ENCODE measurements around the gene RALGPS1. TPM values are rescaled to one million over a fixed set of nuclear protein-coding genes. Genes with fewer than 3 reads are reported as not detected.

The RALGPS1 gene
- polyA plus RNA-seq, 1 experiment: 1.7 TPM

- no peak for TF ChIP-seq CTCF (IDR thresholded peaks at IDR 0.05; ENCODE audit: insufficient read depth, low read depth, low read length)
- DNase-seq (ENCODE audit: low read depth): no peak
- H3K4me3 ChIP-seq (ENCODE audit: low read depth, low read length): no peak overlapping the region
- ChIA-PET POLR2A (no interaction called here), CTCF (interaction anchor here (0.9 kb wide), 1 partner anchor 18 kb away, joined by 3 read pairs; no protein-coding TSS in a partner anchor)
- H3K27me3 ChIP-seq (ENCODE audit: control insufficient read depth, insufficient read depth, low read length): no peaks in the 10 kb centered on the region
- no peaks in the 10 kb centered on the region for H3K36me3 ChIP-seq (ENCODE audit: control insufficient read depth, insufficient read depth, low read length)
These were observed 315.3 kb downstream of the RALGPS1 start for GRCh38 chr9:127229691-127230417.

GRCh38 chr9:127231666-127232065, 317.1 kb downstream of the RALGPS1 start:
- CTCF ChIA-PET: interaction anchor here (1.3 kb wide), 1 partner anchor 13 kb away, joined by 3 read pairs; no protein-coding TSS in a partner anchor
- no peak overlapping the region for H3K4me3 ChIP-seq (ENCODE audit: low read depth, low read length)
- DNase-seq (ENCODE audit: low read depth): no peak
- TF ChIP-seq CTCF (IDR thresholded peaks at IDR 0.05; ENCODE audit: insufficient read depth, low read depth, low read length): no peak
- POLR2A ChIA-PET: no interaction called here
- H3K27me3 ChIP-seq (ENCODE audit: control insufficient read depth, insufficient read depth, low read length): no peaks in the 10 kb centered on the region
- no peaks in the 10 kb centered on the region for H3K36me3 ChIP-seq (ENCODE audit: control insufficient read depth, insufficient read depth, low read length)

- ChIA-PET POLR2A (no interaction called here), CTCF (interaction anchor here (1.3 kb wide), 1 partner anchor 12 kb away, joined by 3 read pairs; no protein-coding TSS in a partner anchor)
- no peak overlapping the region for H3K4me3 ChIP-seq (ENCODE audit: low read depth, low read length)
- H3K36me3 ChIP-seq (ENCODE audit: control insufficient read depth, insufficient read depth, low read length): no peaks in the 10 kb centered on the region
- no peak for TF ChIP-seq CTCF (IDR thresholded peaks at IDR 0.05; ENCODE audit: insufficient read depth, low read depth, low read length)
- no peaks in the 10 kb centered on the region for H3K27me3 ChIP-seq (ENCODE audit: control insufficient read depth, insufficient read depth, low read length)
- DNase-seq (ENCODE audit: low read depth): no peak
These were observed 318.4 kb downstream of the RALGPS1 start for GRCh38 chr9:127232833-127233549.

GRCh38 chr9:127233550-127233949, 319.0 kb downstream of the RALGPS1 start:
- no peaks in the 10 kb centered on the region for H3K27me3 ChIP-seq (ENCODE audit: control insufficient read depth, insufficient read depth, low read length)
- TF ChIP-seq CTCF (IDR thresholded peaks at IDR 0.05; ENCODE audit: insufficient read depth, low read depth, low read length): no peak
- H3K4me3 ChIP-seq (ENCODE audit: low read depth, low read length): no peak overlapping the region
- ChIA-PET CTCF (interaction anchor here (0.6 kb wide), 1 partner anchor 116 kb away, joined by 5 read pairs; no protein-coding TSS in a partner anchor), POLR2A (no interaction called here)
- H3K36me3 ChIP-seq (ENCODE audit: control insufficient read depth, insufficient read depth, low read length): no peaks in the 10 kb centered on the region
- DNase-seq (ENCODE audit: low read depth): no peak

GRCh38 chr9:127233989-127234388, 319.4 kb downstream of the RALGPS1 start:
- Histone ChIP-seq H3K4me3 (ENCODE audit: low read depth, low read length) (no peak overlapping the region), H3K36me3 (ENCODE audit: control insufficient read depth, insufficient read depth, low read length) (no peaks in the 10 kb centered on the region), H3K27me3 (ENCODE audit: control insufficient read depth, insufficient read depth, low read length) (no peaks in the 10 kb centered on the region)
- no peak for TF ChIP-seq CTCF (IDR thresholded peaks at IDR 0.05; ENCODE audit: insufficient read depth, low read depth, low read length)
- DNase-seq (ENCODE audit: low read depth): no peak
- ChIA-PET POLR2A (no interaction called here), CTCF (interaction anchor here (0.6 kb wide), 1 partner anchor 115 kb away, joined by 5 read pairs; no protein-coding TSS in a partner anchor)

Measured in BJ (cell line).